HAP-1 (cell line): Measurements from ENCODE around the gene CD302.
A peak's percentile ranks its signal among the peaks of the same experiment; 100 is the strongest.
"Not testable (repeated sequence)": the region's sequence is repeated elsewhere in the genome, so short reads cannot be mapped to it uniquely, and the experiment has no call there.

Source experiments
- DNase-seq, 2 experiments: peaks; one replicate each; pipeline ENCODE4 v3.0.0-alpha.2; 2016 to 2020; ENCODE audit warnings: low spot score in 2 of 2
- H3K27me3 ChIP-seq: fragments of 250-450 bp; sonication (Bioruptor Pico); 2 replicates; pipeline ENCODE4 v1.5.1; 2020; ENCODE audit warnings: low read depth, mild to moderate bottlenecking, moderate library complexity
- H3K36me3 ChIP-seq: fragments of 250-450 bp; sonication (Bioruptor Pico); replicated peaks from 2 replicates; pipeline ENCODE4 v1.5.1; 2020; ENCODE audit warnings: mild to moderate bottlenecking
- H3K4me1 ChIP-seq: fragments of 250-450 bp; sonication (Bioruptor Pico); 2 replicates; pipeline ENCODE4 v1.5.1; 2020; ENCODE audit warnings: mild to moderate bottlenecking
- H3K4me3 ChIP-seq: fragments of 250-450 bp; sonication (Bioruptor Pico); 2 replicates; pipeline ENCODE4 v1.5.1; 2020; ENCODE audit warnings: mild to moderate bottlenecking, moderate library complexity
- H3K9me3 ChIP-seq: fragments of 250-450 bp; sonication (Bioruptor Pico); 2 replicates; pipeline ENCODE4 v1.5.1; 2020; ENCODE audit warnings: mild to moderate bottlenecking, moderate library complexity
- in situ Hi-C: fragments of 300-500 bp; cut with MboI; formaldehyde crosslinking; loops from 3 replicates; pipeline ENCODE4 v1.14.3; 2020; ENCODE audit warnings: low sequenced_read_pairs, inconsistent platforms, mixed read lengths

CD302 gene

DNA sequence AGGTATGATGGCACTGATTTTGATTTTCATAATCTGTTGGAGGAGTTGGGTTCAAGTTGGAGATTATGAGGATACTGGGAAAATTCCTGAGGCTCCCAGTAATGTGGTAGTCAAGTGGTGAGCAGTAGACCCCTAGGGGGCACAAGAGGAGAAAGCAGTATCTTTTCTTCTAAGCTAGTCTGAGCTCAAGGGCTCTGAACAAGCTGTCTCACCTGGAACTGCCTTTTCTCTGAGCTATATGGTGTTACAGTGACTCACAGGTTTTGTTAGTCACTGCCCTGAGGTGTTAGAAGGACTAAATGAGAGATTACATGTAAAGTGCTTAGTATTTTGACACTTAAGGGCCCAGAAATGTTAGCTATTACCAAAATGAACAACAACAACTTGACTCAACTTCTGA lies 42.2 kb downstream of the CD302 start:
- DNase-seq = peak; percentile 29 to 33
- in situ Hi-C loops = no loop called here
- Histone ChIP-seq H3K27me3 (no peaks in the 10 kb centered on the region), H3K9me3 (no peaks in the 10 kb centered on the region), H3K4me3 (no peak overlapping the region), H3K36me3 (peaks cover 86% of the 10 kb centered on the region), H3K4me1 (no peaks in the 10 kb centered on the region)

DNA sequence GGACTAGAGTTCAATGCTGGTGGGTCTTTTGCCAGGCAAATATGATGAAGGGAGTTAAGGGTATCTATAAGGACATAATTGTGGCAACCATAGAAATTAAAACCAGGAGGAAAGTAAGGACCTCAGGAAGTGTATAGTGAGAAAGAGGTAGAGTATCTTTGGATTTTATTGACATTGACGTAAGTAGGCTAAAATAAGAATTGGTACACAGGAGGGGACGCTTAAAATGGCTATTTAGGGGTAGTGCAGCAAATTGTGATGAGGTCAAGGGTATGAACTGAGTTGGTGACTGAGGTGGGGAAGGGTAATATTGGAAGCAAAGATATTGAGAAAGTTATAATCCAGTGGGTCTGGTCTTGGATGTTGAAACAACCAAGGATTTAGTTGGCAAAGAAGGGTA lies 43.0 kb downstream of the CD302 start:
- in situ Hi-C loops = no loop called here
- no peaks in the 10 kb centered on the region for H3K9me3 ChIP-seq
- no peak overlapping the region for H3K4me3 ChIP-seq
- no peaks in the 10 kb centered on the region for H3K27me3 ChIP-seq
- H3K4me1 ChIP-seq = no peaks in the 10 kb centered on the region
- DNase-seq = no peak
- H3K36me3 ChIP-seq = peaks cover 83% of the 10 kb centered on the region

DNA sequence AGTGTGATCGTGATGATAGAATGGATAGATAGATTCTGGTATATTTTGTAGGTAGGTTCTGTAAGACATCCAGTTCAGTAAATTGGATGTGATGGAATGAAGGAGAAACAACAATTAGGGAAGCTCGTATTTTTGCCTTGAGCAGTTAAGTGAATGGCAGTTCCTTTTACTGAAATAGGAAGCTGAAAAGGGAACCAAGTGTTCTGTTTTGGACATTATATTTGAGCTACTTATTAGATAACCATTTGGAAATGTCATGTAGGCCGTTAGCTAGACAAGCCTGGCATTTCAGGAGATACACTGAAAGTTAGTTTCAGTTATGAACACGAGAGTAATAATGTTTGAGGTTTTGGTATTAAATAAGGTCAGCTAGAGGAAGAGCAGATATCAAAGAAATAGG lies 44.2 kb downstream of the CD302 start:
- no peak for DNase-seq
- no peaks in the 10 kb centered on the region for H3K27me3 ChIP-seq
- no peaks in the 10 kb centered on the region for H3K4me1 ChIP-seq
- in situ Hi-C loops = no loop called here
- no peaks in the 10 kb centered on the region for H3K9me3 ChIP-seq
- H3K36me3 ChIP-seq = peaks cover 79% of the 10 kb centered on the region
- H3K4me3 ChIP-seq = no peak overlapping the region

DNA sequence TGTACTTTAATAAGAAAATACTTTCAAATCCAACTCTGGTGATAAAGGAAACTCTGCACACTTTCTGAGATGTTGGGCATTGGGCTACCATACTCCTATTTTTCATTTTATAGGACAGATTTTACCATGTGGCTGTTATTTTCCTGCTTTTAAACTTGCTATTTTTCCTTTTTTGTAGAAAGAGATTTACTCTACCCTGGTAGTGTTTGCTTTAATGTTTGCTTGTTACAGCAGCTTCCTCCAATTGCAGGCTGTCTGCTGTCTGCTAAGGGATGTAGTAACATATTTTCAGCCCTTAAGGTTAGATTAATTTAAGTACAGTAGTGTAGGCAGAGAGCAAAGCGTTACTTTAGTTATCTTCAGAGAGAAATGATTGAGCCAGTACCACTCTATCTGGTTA lies 47.1 kb downstream of the CD302 start:
- DNase-seq = no peak
- H3K4me3 ChIP-seq = no peak overlapping the region
- no peaks in the 10 kb centered on the region for H3K27me3 ChIP-seq
- H3K36me3 ChIP-seq = peaks cover 83% of the 10 kb centered on the region
- in situ Hi-C loops = no loop called here
- H3K4me1 ChIP-seq = no peaks in the 10 kb centered on the region
- no peaks in the 10 kb centered on the region for H3K9me3 ChIP-seq

DNA sequence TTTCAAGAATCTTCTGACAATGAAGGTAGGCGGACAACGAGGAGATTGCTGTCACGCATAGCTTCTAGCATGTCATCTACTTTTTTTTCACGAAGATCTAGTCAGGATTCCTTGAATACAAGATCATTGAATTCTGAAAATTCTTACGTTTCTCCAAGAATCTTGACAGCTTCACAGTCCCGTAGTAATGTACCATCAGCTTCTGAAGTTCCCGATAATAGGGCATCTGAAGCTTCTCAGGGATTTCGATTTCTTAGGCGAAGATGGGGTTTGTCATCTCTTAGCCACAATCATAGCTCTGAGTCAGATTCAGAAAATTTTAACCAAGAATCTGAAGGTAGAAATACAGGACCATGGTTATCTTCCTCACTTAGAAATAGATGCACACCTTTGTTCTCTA lies 49.9 kb downstream of the CD302 start:
- no peaks in the 10 kb centered on the region for H3K4me1 ChIP-seq
- H3K27me3 ChIP-seq = no peaks in the 10 kb centered on the region
- in situ Hi-C loops = no loop called here
- no peaks in the 10 kb centered on the region for H3K9me3 ChIP-seq
- DNase-seq = no peak
- H3K4me3 ChIP-seq = no peak overlapping the region
- H3K36me3 ChIP-seq = peaks cover 77% of the 10 kb centered on the region

DNA sequence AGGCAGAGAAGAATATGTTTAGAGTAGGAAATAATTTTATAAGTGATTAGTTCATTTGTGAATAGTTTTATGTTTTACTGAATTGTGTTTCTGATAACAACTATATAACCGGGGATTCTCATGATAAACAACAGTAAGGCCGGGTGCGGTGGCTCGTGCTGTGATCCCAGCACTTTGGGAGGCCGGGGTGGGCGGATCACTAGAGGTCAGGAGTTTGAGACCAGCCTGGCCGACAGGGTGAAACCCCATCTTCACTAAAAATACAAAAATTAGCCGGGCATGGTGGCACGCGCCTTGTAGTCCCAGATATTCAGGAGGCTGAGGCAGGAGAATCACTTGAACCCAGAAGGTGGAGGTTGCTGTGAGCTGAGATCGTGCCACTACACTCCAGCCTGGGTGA lies 52.8 kb downstream of the CD302 start:
- H3K9me3 ChIP-seq, in situ Hi-C loops, H3K27me3 ChIP-seq, H3K4me3 ChIP-seq, H3K4me1 ChIP-seq, DNase-seq: not testable (repeated sequence)
- peaks cover 70% of the 10 kb centered on the region for H3K36me3 ChIP-seq

DNA sequence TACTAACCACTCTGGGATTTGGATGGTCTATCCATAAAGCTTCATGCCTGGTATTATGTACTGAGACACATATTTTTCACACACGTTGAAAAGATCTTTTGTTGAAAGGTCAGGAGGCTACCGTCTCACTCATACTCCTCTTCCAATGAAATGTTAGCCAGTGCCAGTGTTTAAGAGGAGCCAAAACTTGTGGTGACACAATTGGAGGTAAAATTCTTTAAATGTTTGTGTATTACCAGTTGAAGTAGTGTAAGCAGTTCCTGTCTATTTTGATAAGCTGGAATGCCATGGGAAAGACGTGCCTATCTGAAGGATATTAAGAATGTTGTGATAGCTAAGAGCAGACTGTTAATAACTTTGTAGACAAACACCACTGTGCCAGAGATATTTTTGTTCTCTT lies 53.6 kb downstream of the CD302 start:
- in situ Hi-C loops = no loop called here
- Histone ChIP-seq H3K27me3 (no peaks in the 10 kb centered on the region), H3K36me3 (peaks cover 71% of the 10 kb centered on the region), H3K9me3 (no peaks in the 10 kb centered on the region), H3K4me3 (no peak overlapping the region), H3K4me1 (no peaks in the 10 kb centered on the region)
- DNase-seq = no peak

DNA sequence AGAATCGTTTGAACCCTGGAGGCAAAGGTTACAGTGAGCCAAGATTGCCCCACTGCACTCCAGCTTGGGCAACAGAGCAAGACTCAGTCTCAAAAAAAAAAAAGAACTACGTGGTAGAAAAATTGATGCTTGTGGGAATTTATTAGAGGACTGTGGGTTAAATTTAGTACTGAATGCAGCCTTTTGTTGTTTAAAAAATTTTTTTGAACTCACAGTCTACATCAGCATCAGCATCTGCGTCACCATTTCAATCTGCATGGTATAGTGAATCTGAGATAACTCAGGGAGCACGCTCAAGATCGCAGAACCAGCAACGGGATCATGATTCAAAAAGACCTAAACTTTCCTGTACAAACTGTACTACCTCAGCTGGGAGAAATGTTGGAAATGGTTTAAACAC lies 55.2 kb downstream of the CD302 start:
- Histone ChIP-seq H3K27me3 (no peaks in the 10 kb centered on the region), H3K4me1 (no peaks in the 10 kb centered on the region), H3K4me3 (no peak overlapping the region), H3K9me3 (no peaks in the 10 kb centered on the region), H3K36me3 (peaks cover 73% of the 10 kb centered on the region)
- in situ Hi-C loops = no loop called here
- DNase-seq = no peak

DNA sequence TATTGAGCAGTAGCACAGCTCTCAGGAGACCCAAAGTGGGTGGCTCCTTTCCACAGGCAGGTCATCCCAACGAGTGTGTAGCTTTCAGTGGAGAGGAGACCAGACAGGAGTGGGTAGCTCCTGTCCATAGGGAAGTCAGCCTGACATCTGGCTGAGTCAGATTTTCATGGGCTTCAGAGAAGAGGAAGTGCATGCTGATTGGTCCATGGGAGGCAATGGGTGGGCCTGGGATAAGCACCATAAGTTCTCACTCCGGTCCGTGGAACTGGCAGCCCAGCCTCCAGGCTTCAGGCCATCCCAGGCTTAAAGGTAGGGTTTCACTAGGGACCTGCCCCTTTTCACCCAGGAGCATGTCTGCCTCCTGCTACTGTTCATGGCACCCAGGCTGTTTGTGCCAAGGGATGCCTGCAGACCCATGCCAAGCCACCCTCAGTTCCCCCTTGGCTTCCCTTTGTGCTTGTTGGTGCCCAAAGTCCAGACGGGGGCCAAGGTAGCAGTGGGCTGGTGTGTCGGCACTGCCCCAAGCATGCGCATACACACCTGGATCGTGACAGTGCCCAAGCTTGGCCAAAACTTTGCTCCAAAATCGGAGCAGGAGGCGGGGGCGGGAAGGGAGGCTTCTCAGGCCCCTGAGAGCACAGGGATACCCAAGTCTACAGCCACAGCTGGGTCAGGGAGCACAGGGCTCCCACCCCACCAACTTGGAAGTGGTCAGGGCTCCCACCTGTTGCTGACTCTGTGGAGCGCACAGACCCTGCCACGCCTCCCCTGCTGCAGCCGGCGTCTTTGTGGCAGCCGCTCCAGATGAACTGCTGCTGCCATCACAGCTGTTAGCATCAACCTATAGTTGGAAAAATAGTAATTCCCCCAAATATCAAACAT lies 59.3 kb downstream of the CD302 start:
- DNase-seq = no peak
- Histone ChIP-seq H3K4me3 (no peak overlapping the region), H3K4me1 (no peaks in the 10 kb centered on the region; the same call in 1 of the 2 replicates), H3K36me3 (peaks cover 80% of the 10 kb centered on the region), H3K9me3 (no peaks in the 10 kb centered on the region), H3K27me3 (no peaks in the 10 kb centered on the region)
- in situ Hi-C loops = no loop called here

DNA sequence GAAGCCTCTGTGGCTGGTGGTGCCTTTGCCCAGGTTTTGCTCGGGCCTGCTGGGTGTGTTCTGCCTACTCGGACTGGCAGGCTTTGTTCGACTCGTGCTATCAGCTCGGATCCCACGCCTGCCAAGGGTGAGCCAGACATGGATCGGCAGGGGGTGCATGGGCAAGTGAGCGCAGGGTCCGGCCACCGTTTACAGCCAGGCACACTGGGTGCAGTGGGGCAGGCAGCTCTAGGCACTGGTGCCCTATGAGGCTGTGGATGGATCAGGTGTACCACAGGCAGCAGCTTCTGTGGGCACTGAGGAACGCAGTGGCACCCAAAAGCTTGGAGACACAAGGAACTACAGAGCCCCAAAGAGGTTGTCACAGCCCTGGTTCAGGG lies 60.1 kb downstream of the CD302 start:
- in situ Hi-C loops = no loop called here
- H3K4me1 ChIP-seq = no peaks in the 10 kb centered on the region; the same call in 1 of the 2 replicates
- H3K27me3 ChIP-seq = no peaks in the 10 kb centered on the region
- no peaks in the 10 kb centered on the region for H3K9me3 ChIP-seq
- H3K36me3 ChIP-seq = peaks cover 81% of the 10 kb centered on the region
- H3K4me3 ChIP-seq = no peak overlapping the region
- DNase-seq = no peak

DNA sequence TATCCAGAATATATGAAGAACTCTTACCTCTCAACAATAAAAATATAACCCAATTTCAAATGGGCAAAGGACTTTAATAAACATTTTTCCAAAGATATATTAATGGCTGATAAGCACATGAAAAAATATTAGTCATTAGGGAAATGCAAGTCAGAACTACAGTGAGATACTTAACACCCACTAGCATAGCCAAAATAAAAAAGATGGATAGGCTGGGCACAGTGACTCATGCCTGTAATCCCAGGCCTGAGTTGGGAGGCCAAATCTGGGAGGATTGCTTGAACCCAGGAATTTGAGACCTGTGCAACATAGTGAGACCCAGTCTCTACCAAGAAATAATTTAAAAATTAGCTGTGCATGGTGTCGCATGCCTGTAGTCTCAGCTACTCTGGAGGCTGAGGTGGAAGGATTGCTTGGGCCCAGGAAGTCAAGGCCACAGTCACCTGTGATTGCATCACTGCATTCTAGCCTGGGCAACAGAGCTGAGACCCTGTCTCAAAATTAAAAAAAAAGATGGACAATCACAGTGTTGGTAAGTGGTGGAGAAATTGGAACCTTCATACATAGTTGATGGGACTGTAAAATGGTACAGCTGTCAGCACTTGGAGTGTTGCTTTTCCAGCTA lies 60.6 kb downstream of the CD302 start:
- Histone ChIP-seq H3K36me3 (peaks cover 79% of the 10 kb centered on the region), H3K9me3 (no peaks in the 10 kb centered on the region), H3K4me3 (no peak overlapping the region), H3K4me1 (no peaks in the 10 kb centered on the region; the same call in 1 of the 2 replicates), H3K27me3 (no peaks in the 10 kb centered on the region)
- in situ Hi-C loops = no loop called here
- DNase-seq = no peak

DNA sequence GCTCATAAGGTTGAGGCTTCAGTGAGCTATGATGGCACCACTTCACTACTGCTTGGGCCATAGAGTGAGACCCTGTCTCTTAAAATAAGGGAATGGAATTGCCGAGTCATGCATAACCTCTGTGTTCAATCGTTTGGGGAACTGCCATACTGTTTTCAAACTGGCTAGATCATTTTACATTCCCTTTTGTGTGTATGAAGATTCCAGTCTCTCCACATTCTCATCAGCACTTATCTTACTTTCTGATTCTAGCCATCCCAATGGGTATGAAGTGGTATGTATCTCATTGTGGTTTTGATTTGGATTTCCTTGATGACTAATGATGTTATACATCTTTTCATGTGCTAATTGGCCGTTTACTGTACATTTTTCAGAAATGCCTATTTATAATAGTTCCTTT lies 62.0 kb downstream of the CD302 start:
- DNase-seq = no peak
- Histone ChIP-seq H3K36me3 (peaks cover 83% of the 10 kb centered on the region), H3K4me1 (no peaks in the 10 kb centered on the region; the same call in 1 of the 2 replicates), H3K9me3 (no peaks in the 10 kb centered on the region), H3K27me3 (no peaks in the 10 kb centered on the region), H3K4me3 (no peak overlapping the region)
- in situ Hi-C loops = no loop called here

DNA sequence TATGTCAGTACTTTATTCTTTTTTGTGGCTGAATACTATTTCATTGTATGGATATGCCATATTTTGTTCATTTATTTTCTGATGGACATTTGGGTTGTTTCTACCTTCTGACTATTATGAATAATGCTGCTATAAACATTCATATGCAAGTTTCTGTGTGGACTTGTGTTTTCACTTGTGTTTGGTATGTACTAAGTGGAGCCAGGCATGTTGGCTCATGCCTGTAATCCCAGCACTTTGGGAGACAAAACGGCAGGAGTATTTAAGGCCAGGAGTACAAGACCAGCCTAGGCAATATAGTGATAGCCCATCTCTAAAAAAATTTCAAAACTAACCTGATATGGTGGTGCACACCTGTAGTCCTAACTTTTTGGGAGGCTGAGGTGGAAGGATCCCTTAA lies 62.4 kb downstream of the CD302 start:
- in situ Hi-C loops = no loop called here
- Histone ChIP-seq H3K36me3 (peaks cover 87% of the 10 kb centered on the region), H3K9me3 (no peaks in the 10 kb centered on the region), H3K4me3 (no peak overlapping the region), H3K27me3 (no peaks in the 10 kb centered on the region), H3K4me1 (no peaks in the 10 kb centered on the region; the same call in 1 of the 2 replicates)
- DNase-seq = no peak

DNA sequence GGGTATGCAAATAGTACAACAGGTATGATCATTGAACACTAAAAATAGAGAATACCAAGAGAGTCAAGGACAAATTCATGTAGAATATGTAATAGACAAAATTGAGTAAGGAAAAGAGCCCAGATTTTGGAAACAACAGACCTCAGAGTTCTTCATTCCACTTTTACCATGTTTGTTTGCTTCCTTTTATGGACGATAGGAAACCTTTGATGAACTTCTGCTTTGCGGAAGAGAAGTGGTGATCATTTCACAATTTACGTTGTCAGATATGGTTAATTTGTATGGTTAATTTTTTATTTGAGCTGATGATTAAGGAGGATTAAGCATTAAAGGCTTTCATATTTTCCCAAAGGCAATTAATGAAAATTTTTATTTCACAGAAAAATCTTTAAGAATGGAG lies 69.4 kb downstream of the CD302 start:
- H3K27me3 ChIP-seq = no peaks in the 10 kb centered on the region
- in situ Hi-C loops = no loop called here
- no peak for DNase-seq
- H3K4me1 ChIP-seq = no peaks in the 10 kb centered on the region
- H3K36me3 ChIP-seq = peaks cover 62% of the 10 kb centered on the region
- no peaks in the 10 kb centered on the region for H3K9me3 ChIP-seq
- H3K4me3 ChIP-seq = no peak overlapping the region
